ENCODE measurements around the gene UBAC1.

- TF ChIP-seq CREB1 (IDR thresholded peaks at IDR 0.05; ENCODE audit: low read depth): no peak
- TF ChIP-seq EP300 (IDR thresholded peaks at IDR 0.05; ENCODE audit: borderline replicate concordance): no peak
- no peak for TF ChIP-seq REST (IDR thresholded peaks at IDR 0.05; ENCODE audit: low read depth)
- no peak for TF ChIP-seq TCF12 (IDR thresholded peaks at IDR 0.05; ENCODE audit: low read depth)
- peak; percentile 53 for TF ChIP-seq EGR1 (IDR thresholded peaks at IDR 0.05)
- no peak for TF ChIP-seq TEAD4 (IDR thresholded peaks at IDR 0.05)
- no peak for TF ChIP-seq TAF1 (IDR thresholded peaks at IDR 0.05; ENCODE audit: low read depth)
- TF ChIP-seq ZBTB7A (IDR thresholded peaks at IDR 0.05; ENCODE audit: low read depth): no peak
- TF ChIP-seq FOXM1 (IDR thresholded peaks at IDR 0.05; ENCODE audit: borderline replicate concordance, low read depth): no peak
These were observed 54.7 kb downstream of the UBAC1 start for GRCh38 chr9:135906291-135907005.

All from Ishikawa (cell line).